Upper lobe of left lung (tissue), 6 donors: ENCODE measurements around the gene PGBD5. TPM values are rescaled to one million over a fixed set of nuclear protein-coding genes. Genes with fewer than 3 reads are reported as not detected.

Experiments used
- ATAC-seq, 2 donors: fragments of 200-7000 bp; cut with Tn5 transposase; one replicate each; pipeline ENCODE4 v1.9.1; 2022; ENCODE audit warnings: mild to moderate bottlenecking in 2 of 2, moderate library complexity in 2 of 2; ENCODE audit not compliant: low FRiP score in 2 of 2
- DNase-seq, 2 donors: peaks; one replicate each; pipeline ENCODE4 v3.0.0-alpha.2; 2019 to 2020
- H3K27ac ChIP-seq, 4 donors: fragments of 200-600 bp; sonication (generic); one replicate each; pipeline ENCODE4 v1.5.1; 2016 to 2019
- H3K27me3 ChIP-seq, 4 donors: fragments of 200-600 bp; sonication (generic); one replicate each; pipeline ENCODE4 v1.5.1; 2017 to 2019
- H3K36me3 ChIP-seq, 4 donors: fragments of 200-600 bp; sonication (generic); one replicate each; pipeline ENCODE4 v1.5.1; 2016 to 2019
- H3K4me1 ChIP-seq, 4 donors: fragments of 200-600 bp; sonication (generic); one replicate each; pipeline ENCODE4 v1.5.1; 2018 to 2019
- H3K4me3 ChIP-seq, 4 donors: fragments of 200-600 bp; sonication (generic); one replicate each; pipeline ENCODE4 v1.5.1; 2017 to 2019; ENCODE audit warnings: mild to moderate bottlenecking in 2 of 4, moderate library complexity in 1 of 4
- H3K9me3 ChIP-seq, 4 donors: fragments of 200-600 bp; sonication (generic); one replicate each; pipeline ENCODE4 v1.5.1; 2018 to 2019
- CTCF ChIP-seq, 6 experiments: fragments of 450-650 bp in 4 of 6; fragments of 200-600 bp in 2 of 6; sonication (generic) in 2 of 6; IDR thresholded peaks; one replicate each; pipeline ENCODE4 v1.5.1; 2016 to 2019; ENCODE audit warnings: antibody characterized with exemption in 6 of 6
- EP300 ChIP-seq, 4 donors: sonication (generic); formaldehyde crosslinking; IDR thresholded peaks; one replicate each; pipeline ENCODE4 v1.5.1; 2017; ENCODE audit warnings: antibody characterized with exemption in 4 of 4, control low read depth in 2 of 4
- POLR2A ChIP-seq, 4 donors: fragments of 450-650 bp; IDR thresholded peaks; one replicate each; pipeline ENCODE4 v1.5.1; 2016 to 2017; ENCODE audit warnings: antibody characterized with exemption in 4 of 4, mild to moderate bottlenecking in 2 of 4
- POLR2AphosphoS5 ChIP-seq, 2 donors: sonication (generic); formaldehyde crosslinking; IDR thresholded peaks; one replicate each; pipeline ENCODE4 v1.5.1; 2017; ENCODE audit warnings: antibody characterized with exemption in 2 of 2
- WGBS, 2 donors: methylation state at CpG; one replicate each; pipeline ENCODE4 v1.1.5; 2017 to 2018; 5-methylcytosine and 5-hydroxymethylcytosine counted together
- total RNA-seq, 6 donors: library from RNA; depleted of rRNA in 4 of 6; stranded (reverse); fragments of >200 nt in 4 of 6; gene quantifications; one replicate each; pipeline versions ENCODE4 v1.1.0 to v1.2.1, GENCODE V29; 2016 to 2021
- donor health status: DM: no; HTN: no; CAD: no; lungs with moderate emphysema.
- donor health status: DM: no; HTN: yes; CAD: no; lungs with severe emphysema.

PGBD5 gene
- total RNA-seq, 6 donors from 2014 or later: 0.78 to 5.0 (median 3.9) TPM

GRCh38 chr1:230282157-230282556 is 144.0 kb downstream of the PGBD5 start:
- no peak overlapping the region for H3K27ac ChIP-seq
- DNase-seq (peak in 1 of 2 donors; percentile 19), ATAC-seq (no peak)
- peaks cover 3 to 31% (median 23%) of the 10 kb centered on the region in 4 donors for H3K36me3 ChIP-seq
- WGBS, 2 donors: 25 to 55% methylated on average over 3 of the region's 3 CpGs
- no peaks in the 10 kb centered on the region for H3K9me3 ChIP-seq
- no peaks in the 10 kb centered on the region for H3K27me3 ChIP-seq
- no peak for TF ChIP-seq CTCF (IDR thresholded peaks at IDR 0.05)
- TF ChIP-seq POLR2A (IDR thresholded peaks at IDR 0.05): no peak
- no peak for TF ChIP-seq EP300 (IDR thresholded peaks at IDR 0.05)
- TF ChIP-seq POLR2AphosphoS5 (IDR thresholded peaks at IDR 0.05): no peak
- H3K4me3 ChIP-seq: no peak overlapping the region
- H3K4me1 ChIP-seq: peaks cover 0 to 10% (median 5%) of the 10 kb centered on the region in 4 donors

- H3K27me3 ChIP-seq: no peaks in the 10 kb centered on the region
- 74 to 79% methylated on average over 17 of the region's 17 CpGs for WGBS, 2 donors
- ATAC-seq: no peak
- peaks cover 0 to 10% (median 5%) of the 10 kb centered on the region in 4 donors for H3K4me1 ChIP-seq
- no peak overlapping the region for H3K4me3 ChIP-seq
- H3K9me3 ChIP-seq: no peaks in the 10 kb centered on the region
- TF ChIP-seq POLR2AphosphoS5 (IDR thresholded peaks at IDR 0.05) (no peak), POLR2A (IDR thresholded peaks at IDR 0.05) (no peak), CTCF (IDR thresholded peaks at IDR 0.05) (no peak), EP300 (IDR thresholded peaks at IDR 0.05) (no peak)
- peak; percentile 18 to 74 for DNase-seq
- no peak overlapping the region for H3K27ac ChIP-seq
- peaks cover 6 to 37% (median 28%) of the 10 kb centered on the region in 4 donors for H3K36me3 ChIP-seq
Observed at GRCh38 chr1:230281556-230281955, 144.6 kb downstream of the PGBD5 start.

- peak in 1 of 2 donors; percentile 24 for ATAC-seq
- H3K27me3 ChIP-seq: no peaks in the 10 kb centered on the region
Observed at GRCh38 chr1:230280906-230281413, 145.2 kb downstream of the PGBD5 start.

GRCh38 chr1:230280054-230280795 is 145.9 kb downstream of the PGBD5 start:
- TF ChIP-seq CTCF (IDR thresholded peaks at IDR 0.05): no peak
- no peak for TF ChIP-seq POLR2AphosphoS5 (IDR thresholded peaks at IDR 0.05)
- no peak for TF ChIP-seq EP300 (IDR thresholded peaks at IDR 0.05)
- no peak for TF ChIP-seq POLR2A (IDR thresholded peaks at IDR 0.05)
- H3K27ac ChIP-seq: no peak overlapping the region
- peak; percentile 19 to 61 for DNase-seq

More at GRCh38 chr1:230280906-230281413, 145.2 kb downstream of the PGBD5 start:
- H3K36me3 ChIP-seq: peaks cover 6 to 43% (median 31%) of the 10 kb centered on the region in 4 donors
- 93 to 97% methylated on average over 15 to 23 of the region's 23 CpGs for WGBS, 2 donors
- TF ChIP-seq CTCF (IDR thresholded peaks at IDR 0.05): no peak
- TF ChIP-seq EP300 (IDR thresholded peaks at IDR 0.05): no peak
- TF ChIP-seq POLR2AphosphoS5 (IDR thresholded peaks at IDR 0.05): no peak
- no peaks in the 10 kb centered on the region for H3K9me3 ChIP-seq
- no peak overlapping the region for H3K27ac ChIP-seq
- DNase-seq: peak; percentile 18 to 61
- peaks cover 0 to 10% (median 5%) of the 10 kb centered on the region in 4 donors for H3K4me1 ChIP-seq
- no peak overlapping the region for H3K4me3 ChIP-seq

More at GRCh38 chr1:230280054-230280795, 145.9 kb downstream of the PGBD5 start:
- ATAC-seq: no peak
- WGBS, 2 donors: 96% methylated on average over 21 to 24 of the region's 24 CpGs
- H3K4me1 ChIP-seq: peaks cover 0 to 10% (median 5%) of the 10 kb centered on the region in 4 donors
- no peaks in the 10 kb centered on the region for H3K27me3 ChIP-seq
- H3K36me3 ChIP-seq: peaks cover 9 to 50% (median 31%) of the 10 kb centered on the region in 4 donors
- H3K9me3 ChIP-seq: no peaks in the 10 kb centered on the region
- H3K4me3 ChIP-seq: no peak overlapping the region
